H9 (cell line): ENCODE results near the gene WFIKKN1. TPM values are rescaled to one million over a fixed set of nuclear protein-coding genes. Genes with fewer than 3 reads are reported as not detected.

Experiments
- DNase-seq: peaks from one replicate; pipeline ENCODE4 v3.0.0-alpha.2; 2017
- H2AFZ ChIP-seq: one replicate; pipeline ENCODE4 v1.6.1; 2013; ENCODE audit warnings: mild to moderate bottlenecking, low read length, control low read depth, moderate library complexity
- H2AK5ac ChIP-seq: 2 replicates; pipeline ENCODE4 v1.6.1; 2013; ENCODE audit warnings: low read length, control low read depth, mixed read lengths; ENCODE audit not compliant: insufficient read length
- H2BK120ac ChIP-seq: one replicate; pipeline ENCODE4 v1.6.1; 2013; ENCODE audit warnings: low read depth, mild to moderate bottlenecking, low read length, control low read depth, inconsistent platforms; ENCODE audit not compliant: poor library complexity, severe bottlenecking
- H2BK12ac ChIP-seq: 2 replicates; pipeline ENCODE4 v1.6.1; 2013; ENCODE audit warnings: low read length, control low read depth, mixed read lengths, low read depth; ENCODE audit not compliant: insufficient read length
- H2BK15ac ChIP-seq: 2 replicates; pipeline ENCODE4 v1.6.1; 2013; ENCODE audit warnings: low read depth, low read length, control low read depth
- H2BK20ac ChIP-seq: one replicate; pipeline ENCODE4 v1.6.1; 2013; ENCODE audit warnings: low read depth, mild to moderate bottlenecking, low read length, control low read depth, inconsistent platforms; ENCODE audit not compliant: poor library complexity, severe bottlenecking
- H2BK5ac ChIP-seq: 2 replicates; pipeline ENCODE4 v1.6.1; 2013; ENCODE audit warnings: low read length, control low read depth, mixed read lengths; ENCODE audit not compliant: insufficient read length
- H3K14ac ChIP-seq: 2 replicates; pipeline ENCODE4 v1.6.1; 2013; ENCODE audit warnings: low read length, control low read depth; ENCODE audit not compliant: insufficient read depth
- H3K18ac ChIP-seq: 2 replicates; pipeline ENCODE4 v1.6.1; 2013; ENCODE audit warnings: low read depth, mild to moderate bottlenecking, mixed read lengths, low read length, control low read depth; ENCODE audit not compliant: insufficient read length
- H3K23ac ChIP-seq: 2 replicates; pipeline ENCODE4 v1.6.1; 2013; ENCODE audit warnings: low read length, control low read depth, mixed read lengths, low read depth; ENCODE audit not compliant: insufficient read length
- H3K23me2 ChIP-seq: 2 replicates; pipeline ENCODE4 v1.6.1; 2013; ENCODE audit warnings: low read depth, mild to moderate bottlenecking, mixed read lengths, low read length, control low read depth; ENCODE audit not compliant: insufficient read length, poor library complexity, severe bottlenecking
- H3K27ac ChIP-seq: 2 replicates; pipeline ENCODE4 v1.5.1; 2013; ENCODE audit warnings: low read length, control low read depth, mixed read lengths, low read depth; ENCODE audit not compliant: insufficient read length
- H3K27me3 ChIP-seq: 2 replicates; pipeline ENCODE4 v1.6.1; 2013; ENCODE audit warnings: low read length, control low read depth, inconsistent platforms; ENCODE audit not compliant: insufficient read depth
- H3K4ac ChIP-seq: 2 replicates; pipeline ENCODE4 v1.6.1; 2013; ENCODE audit warnings: low read depth, mild to moderate bottlenecking, control low read depth, inconsistent platforms, low read length, moderate library complexity
- H3K4me1 ChIP-seq: 2 replicates; pipeline ENCODE4 v1.6.1; 2013; ENCODE audit warnings: low read length, control low read depth, inconsistent platforms; ENCODE audit not compliant: insufficient read depth
- H3K4me2 ChIP-seq: 2 replicates; pipeline ENCODE4 v1.6.1; 2013; ENCODE audit warnings: low read length, control low read depth, mixed read lengths; ENCODE audit not compliant: insufficient read length, insufficient read depth
- H3K56ac ChIP-seq: 2 replicates; pipeline ENCODE4 v1.6.1; 2013; ENCODE audit warnings: low read depth, mild to moderate bottlenecking, mixed read lengths, low read length, control low read depth; ENCODE audit not compliant: insufficient read length
- H3K79me1 ChIP-seq: 2 replicates; pipeline ENCODE4 v1.6.1; 2013; ENCODE audit warnings: low read depth, mild to moderate bottlenecking, moderate library complexity, low read length, control low read depth, inconsistent platforms; ENCODE audit not compliant: insufficient read depth, poor library complexity, severe bottlenecking
- H3K79me2 ChIP-seq: 2 replicates; pipeline ENCODE4 v1.6.1; 2013; ENCODE audit warnings: low read length, control low read depth, inconsistent platforms; ENCODE audit not compliant: insufficient read depth
- H3K9ac ChIP-seq: 2 replicates; pipeline ENCODE4 v1.6.1; 2013; ENCODE audit warnings: low read length, control low read depth, mixed read lengths; ENCODE audit not compliant: insufficient read length; ENCODE audit errors: extremely low read depth
- H3K9me3 ChIP-seq: one replicate; pipeline ENCODE4 v1.6.1; 2013; ENCODE audit warnings: low read depth, low read length, inconsistent platforms; ENCODE audit not compliant: control insufficient read depth
- H3T11ph ChIP-seq: one replicate; pipeline ENCODE4 v1.6.1; 2013; ENCODE audit warnings: mild to moderate bottlenecking, low read length, control low read depth, inconsistent platforms
- H4K20me1 ChIP-seq: one replicate; pipeline ENCODE4 v1.6.1; 2013; ENCODE audit not compliant: control insufficient read depth, insufficient read length, insufficient read depth
- H4K5ac ChIP-seq: 2 replicates; pipeline ENCODE4 v1.6.1; 2013; ENCODE audit warnings: low read depth, mild to moderate bottlenecking, mixed read lengths, low read length, control low read depth; ENCODE audit not compliant: insufficient read length
- H4K8ac ChIP-seq: replicated peaks from 2 replicates; pipeline ENCODE4 v1.6.1; 2013; ENCODE audit warnings: low read length, control low read depth, mixed read lengths, low read depth; ENCODE audit not compliant: insufficient read length
- H4K91ac ChIP-seq: 2 replicates; pipeline ENCODE4 v1.6.1; 2013; ENCODE audit warnings: low read depth, mild to moderate bottlenecking, moderate library complexity, mixed read lengths, low read length, control low read depth; ENCODE audit not compliant: insufficient read length
- H3K27ac Mint-ChIP-seq, 3 experiments: 2 replicates in 2 of 3; 3 replicates in 1 of 3; pipeline ENCODE4 v1.8.0; 2020 to 2021; ENCODE audit warnings: mixed read lengths in 3 of 3, mild to moderate bottlenecking in 1 of 3, moderate library complexity in 1 of 3
- H3K27me3 Mint-ChIP-seq: 2 replicates; pipeline ENCODE4 v1.8.0; 2021; ENCODE audit warnings: low read depth, mild to moderate bottlenecking, moderate library complexity, mixed read lengths
- H3K36me3 Mint-ChIP-seq, 3 experiments: 2 replicates in 2 of 3; 3 replicates in 1 of 3; pipeline ENCODE4 v1.8.0; 2020 to 2021; ENCODE audit warnings: low read depth in 3 of 3, mixed read lengths in 3 of 3; ENCODE audit not compliant: insufficient read depth in 1 of 3
- H3K4me1 Mint-ChIP-seq, 2 experiments: 2 replicates each; pipeline ENCODE4 v1.8.0; 2020; ENCODE audit warnings: mixed read lengths in 2 of 2
- H3K4me3 Mint-ChIP-seq, 2 experiments: 2 replicates in 1 of 2; 3 replicates in 1 of 2; pipeline ENCODE4 v1.8.0; 2020 to 2021; ENCODE audit warnings: mild to moderate bottlenecking in 2 of 2, mixed read lengths in 2 of 2, moderate library complexity in 1 of 2
- H3K9me3 Mint-ChIP-seq, 2 experiments: 2 replicates in 1 of 2; 3 replicates in 1 of 2; pipeline ENCODE4 v1.8.0; 2020; ENCODE audit warnings: mild to moderate bottlenecking in 2 of 2, mixed read lengths in 2 of 2, moderate library complexity in 1 of 2
- WGBS: extraction: QIAGEN DNeasy Blood & Tissue Kit; methylation state at CpG from one replicate; pipeline ENCODE4 v1.1.7; 2013; ENCODE audit warnings: missing lambda C conversion rate, low lambda C conversion rate, mixed read lengths; ENCODE audit not compliant: insufficient read length; ENCODE audit errors: extremely low coverage; 5-methylcytosine and 5-hydroxymethylcytosine counted together
- total RNA-seq: library from RNA; stranded (reverse); gene quantifications from 2 replicates; pipeline ENCODE4 v1.2.1, GENCODE V29; 2021
- TF ChIP-seq, protein P1 (sequence below): fragments of 200-600 bp; sonication (generic); conservative IDR thresholded peaks from 3 replicates; pipeline ENCODE4 v1.8.0; 2021; ENCODE audit warnings: antibody characterized with exemption, mild to moderate bottlenecking

Gene WFIKKN1
- total RNA-seq, 1 experiment from 2014 or later = 8.3 TPM

DNA sequence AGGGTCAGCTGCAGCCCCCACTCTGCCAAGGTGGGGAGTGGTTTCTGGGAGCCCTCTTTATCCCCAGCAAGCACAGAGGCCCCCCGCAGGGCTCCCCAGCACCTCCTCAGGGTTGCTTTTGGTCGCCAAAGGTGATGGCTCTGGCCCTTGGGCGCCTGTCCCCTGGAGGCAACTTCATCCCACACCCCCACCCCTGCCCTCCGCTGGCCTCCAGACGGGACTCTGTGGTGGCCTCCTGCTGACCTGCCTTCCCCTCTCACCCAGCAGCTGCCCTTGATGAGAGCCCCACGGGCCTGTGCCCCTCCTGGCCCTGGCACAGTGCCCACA lies 29.3 kb downstream of the WFIKKN1 start:
- H3K4me2 ChIP-seq = no peak overlapping the region
- H3K9ac ChIP-seq = no peak overlapping the region
- no peaks in the 10 kb centered on the region; the same call in 1 of the 2 replicates for H3K4me1 ChIP-seq
- no peak overlapping the region for H3K56ac ChIP-seq
- no peaks in the 10 kb centered on the region for H3K27me3 Mint-ChIP-seq
- H3K18ac ChIP-seq = no peak overlapping the region
- no peak overlapping the region for H2BK120ac ChIP-seq
- H2BK12ac ChIP-seq = no peak overlapping the region
- H4K91ac ChIP-seq = no peak overlapping the region
- no peaks in the 10 kb centered on the region for H3K27me3 ChIP-seq
- no peak overlapping the region for H2AFZ ChIP-seq
- H3K27ac Mint-ChIP-seq = no peak overlapping the region
- H4K5ac ChIP-seq = no peak overlapping the region
- no peaks in the 10 kb centered on the region for H3K79me2 ChIP-seq
- no peak for DNase-seq
- no peak overlapping the region for H3K27ac ChIP-seq
- no CpG with 5 or more reads among the region's 6 CpGs for WGBS
- TF ChIP-seq, protein P1, sequence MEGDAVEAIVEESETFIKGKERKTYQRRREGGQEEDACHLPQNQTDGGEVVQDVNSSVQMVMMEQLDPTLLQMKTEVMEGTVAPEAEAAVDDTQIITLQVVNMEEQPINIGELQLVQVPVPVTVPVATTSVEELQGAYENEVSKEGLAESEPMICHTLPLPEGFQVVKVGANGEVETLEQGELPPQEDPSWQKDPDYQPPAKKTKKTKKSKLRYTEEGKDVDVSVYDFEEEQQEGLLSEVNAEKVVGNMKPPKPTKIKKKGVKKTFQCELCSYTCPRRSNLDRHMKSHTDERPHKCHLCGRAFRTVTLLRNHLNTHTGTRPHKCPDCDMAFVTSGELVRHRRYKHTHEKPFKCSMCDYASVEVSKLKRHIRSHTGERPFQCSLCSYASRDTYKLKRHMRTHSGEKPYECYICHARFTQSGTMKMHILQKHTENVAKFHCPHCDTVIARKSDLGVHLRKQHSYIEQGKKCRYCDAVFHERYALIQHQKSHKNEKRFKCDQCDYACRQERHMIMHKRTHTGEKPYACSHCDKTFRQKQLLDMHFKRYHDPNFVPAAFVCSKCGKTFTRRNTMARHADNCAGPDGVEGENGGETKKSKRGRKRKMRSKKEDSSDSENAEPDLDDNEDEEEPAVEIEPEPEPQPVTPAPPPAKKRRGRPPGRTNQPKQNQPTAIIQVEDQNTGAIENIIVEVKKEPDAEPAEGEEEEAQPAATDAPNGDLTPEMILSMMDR = no peak
- no peak overlapping the region for H3T11ph ChIP-seq
- H3K36me3 Mint-ChIP-seq = peaks cover 2 to 13% (median 8%) of the 10 kb centered on the region in 3 experiments; a peak in 5 of 7 replicates
- no peak overlapping the region for H3K23ac ChIP-seq
- H3K14ac ChIP-seq = no peak overlapping the region
- peaks cover 0 to 5% of the 10 kb centered on the region in 2 experiments; a peak in 2 of 4 replicates for H3K4me1 Mint-ChIP-seq
- no peak overlapping the region for H3K4ac ChIP-seq
- H3K9me3 ChIP-seq = no peaks in the 10 kb centered on the region
- no peaks in the 10 kb centered on the region for H3K23me2 ChIP-seq
- H2BK5ac ChIP-seq = no peak overlapping the region
- H3K9me3 Mint-ChIP-seq = no peaks in the 10 kb centered on the region
- no peaks in the 10 kb centered on the region for H4K20me1 ChIP-seq
- no peak overlapping the region for H3K4me3 Mint-ChIP-seq
- H2AK5ac ChIP-seq = no peak overlapping the region
- no peak overlapping the region for H2BK20ac ChIP-seq
- no peak overlapping the region for H2BK15ac ChIP-seq
- H4K8ac ChIP-seq = no peak overlapping the region
- no peaks in the 10 kb centered on the region for H3K79me1 ChIP-seq
